NOMO-1 (cell line): Measurements from ENCODE around the gene ZNF800.
A peak's percentile ranks its signal among the peaks of the same experiment; 100 is the strongest.

ENCODE experiments used
- DNase-seq, 2 experiments: peaks; one replicate each; lab custom pipeline; 2025; ENCODE audit not compliant: unreplicated experiment in 2 of 2; lab: John Stamatoyannopoulos, UW

Gene ZNF800

GRCh38 chr7:127349881-127350280, 42.6 kb downstream of the ZNF800 start:
- DNase-seq = no peak

- DNase-seq = no peak
Observed at GRCh38 chr7:127348247-127348631, 44.3 kb downstream of the ZNF800 start.

GRCh38 chr7:127347567-127348246, 44.8 kb downstream of the ZNF800 start:
- peak; percentile 11 to 30 for DNase-seq

- DNase-seq = no peak
Observed at GRCh38 chr7:127346575-127347256, 45.8 kb downstream of the ZNF800 start.

GRCh38 chr7:127342596-127342995, 49.9 kb downstream of the ZNF800 start:
- no peak for DNase-seq

- DNase-seq = no peak
Observed at GRCh38 chr7:127338122-127338521, 54.4 kb downstream of the ZNF800 start.

GRCh38 chr7:127337581-127337980, 54.9 kb downstream of the ZNF800 start:
- no peak for DNase-seq

- no peak for DNase-seq
Observed at GRCh38 chr7:127336458-127336857, 56.0 kb downstream of the ZNF800 start.

GRCh38 chr7:127332880-127333279, 59.6 kb downstream of the ZNF800 start:
- no peak for DNase-seq

- no peak for DNase-seq
Observed at GRCh38 chr7:127330070-127330469, 62.4 kb downstream of the ZNF800 start.

GRCh38 chr7:127322832-127323493, 69.5 kb downstream of the ZNF800 start:
- no peak for DNase-seq

GRCh38 chr7:127322351-127322750, 70.2 kb downstream of the ZNF800 start:
- DNase-seq = no peak

- no peak for DNase-seq
Observed at GRCh38 chr7:127320974-127321373, 71.5 kb downstream of the ZNF800 start.
